ENCODE data around the gene PTPRN2.

PTPRN2 gene

DNA sequence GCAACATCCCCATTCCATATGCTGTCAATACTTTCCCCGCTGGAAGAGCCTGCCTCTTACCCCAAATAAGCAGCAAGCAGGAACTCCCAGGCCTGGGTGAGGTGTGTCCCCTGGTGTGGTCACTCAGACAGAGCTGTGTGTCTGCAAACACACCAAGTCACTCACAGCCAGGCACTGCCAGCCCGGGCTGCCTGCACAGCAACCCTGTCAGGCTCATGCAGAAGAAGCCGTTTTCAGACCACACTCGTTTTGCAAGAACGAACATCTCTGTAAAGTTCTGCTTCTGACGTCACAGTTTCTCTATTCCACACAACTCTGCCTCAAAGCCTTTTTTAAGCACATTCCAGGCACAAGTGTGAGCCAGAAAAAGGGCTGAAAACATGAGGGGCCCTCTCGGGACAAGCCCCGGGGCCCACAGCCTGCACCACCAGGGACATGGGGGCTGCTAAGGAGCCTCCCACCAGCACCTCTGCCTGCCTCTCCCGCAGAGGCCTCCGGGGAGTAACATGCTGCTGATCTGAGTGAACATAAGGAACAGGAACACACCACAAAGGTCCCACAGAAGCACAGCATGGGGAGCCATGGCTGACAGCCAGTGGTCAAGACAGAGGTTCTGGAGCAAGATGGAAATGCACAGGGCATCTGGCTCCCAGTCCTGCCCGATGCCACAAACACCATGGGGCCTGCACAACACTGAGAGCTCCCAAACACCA, 11.4 kb downstream of the PTPRN2 start:
- ChIA-PET CTCF (no interaction called here), POLR2A (no interaction called here)
- TF ChIP-seq ARNT (IDR thresholded peaks at IDR 0.05) (no peak), FOXK2 (IDR thresholded peaks at IDR 0.05) (no peak), SP1 (IDR thresholded peaks at IDR 0.05) (no peak)
- DNase-seq (ENCODE audit: extremely low spot score) = no peak

DNA sequence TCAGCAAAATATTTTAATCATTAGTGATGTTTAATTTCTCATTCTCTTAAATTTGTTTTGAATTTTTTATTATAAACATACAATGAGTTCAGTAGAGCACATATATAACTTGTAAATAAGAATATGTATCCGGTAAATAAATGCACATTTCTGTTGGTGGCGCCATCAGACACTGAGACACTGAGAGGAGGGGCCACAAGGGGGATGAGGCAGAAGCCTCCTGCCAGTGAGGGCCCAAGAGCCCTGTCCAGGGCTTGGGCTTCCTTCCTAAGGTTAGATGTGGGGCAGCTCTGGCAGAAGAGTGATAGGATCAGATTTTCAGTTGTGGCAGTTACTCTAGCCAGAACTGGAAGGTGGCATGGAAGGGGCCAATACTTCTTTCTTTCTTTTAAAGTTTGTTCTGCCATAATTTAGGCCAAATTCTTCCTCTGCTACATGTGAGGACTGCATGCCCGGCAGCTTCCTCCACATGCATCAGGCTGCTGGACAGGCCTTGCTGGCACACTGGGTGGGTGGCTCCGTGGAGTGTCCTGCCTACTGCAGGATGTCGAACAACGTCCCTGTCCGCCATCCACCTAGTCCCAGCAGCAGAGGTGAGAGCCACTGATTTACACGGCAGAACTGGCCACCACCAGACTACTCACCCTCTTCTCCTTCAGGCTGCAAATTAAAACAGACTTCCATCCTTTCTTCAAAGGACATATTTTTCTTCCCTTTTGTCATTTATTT, 13.2 kb downstream of the PTPRN2 start:
- no peak for DNase-seq (ENCODE audit: extremely low spot score)
- POLR2A ChIA-PET = no interaction called here
- TF ChIP-seq ELF4 (IDR thresholded peaks at IDR 0.05) = no peak
- no peak for TF ChIP-seq SUZ12 (IDR thresholded peaks at IDR 0.05)
- TF ChIP-seq TARDBP (IDR thresholded peaks at IDR 0.05) = no peak
- no peak for TF ChIP-seq HDGF (IDR thresholded peaks at IDR 0.05; ENCODE audit: borderline replicate concordance)
- no peak for TF ChIP-seq L3MBTL2 (conservative IDR thresholded peaks at IDR 0.05)
- TF ChIP-seq NFRKB (IDR thresholded peaks at IDR 0.05) = no peak
- TF ChIP-seq SP1 (IDR thresholded peaks at IDR 0.05) = no peak
- no peak for TF ChIP-seq FOXA1 (IDR thresholded peaks at IDR 0.05)
- no peak for TF ChIP-seq FOXK2 (IDR thresholded peaks at IDR 0.05)
- TF ChIP-seq CTBP1 (IDR thresholded peaks at IDR 0.05; ENCODE audit: borderline replicate concordance) = no peak
- TF ChIP-seq LEF1 (IDR thresholded peaks at IDR 0.05; ENCODE audit: borderline replicate concordance) = no peak
- TF ChIP-seq, protein P1, sequence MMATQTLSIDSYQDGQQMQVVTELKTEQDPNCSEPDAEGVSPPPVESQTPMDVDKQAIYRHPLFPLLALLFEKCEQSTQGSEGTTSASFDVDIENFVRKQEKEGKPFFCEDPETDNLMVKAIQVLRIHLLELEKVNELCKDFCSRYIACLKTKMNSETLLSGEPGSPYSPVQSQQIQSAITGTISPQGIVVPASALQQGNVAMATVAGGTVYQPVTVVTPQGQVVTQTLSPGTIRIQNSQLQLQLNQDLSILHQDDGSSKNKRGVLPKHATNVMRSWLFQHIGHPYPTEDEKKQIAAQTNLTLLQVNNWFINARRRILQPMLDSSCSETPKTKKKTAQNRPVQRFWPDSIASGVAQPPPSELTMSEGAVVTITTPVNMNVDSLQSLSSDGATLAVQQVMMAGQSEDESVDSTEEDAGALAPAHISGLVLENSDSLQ (IDR thresholded peaks at IDR 0.05) = no peak
- no peak for TF ChIP-seq FOXM1 (IDR thresholded peaks at IDR 0.05; ENCODE audit: borderline replicate concordance)
- no peak for TF ChIP-seq ARNT (IDR thresholded peaks at IDR 0.05)
- TF ChIP-seq BHLHE40 (IDR thresholded peaks at IDR 0.05; ENCODE audit: borderline replicate concordance) = no peak
- CTCF ChIA-PET = no interaction called here

DNA sequence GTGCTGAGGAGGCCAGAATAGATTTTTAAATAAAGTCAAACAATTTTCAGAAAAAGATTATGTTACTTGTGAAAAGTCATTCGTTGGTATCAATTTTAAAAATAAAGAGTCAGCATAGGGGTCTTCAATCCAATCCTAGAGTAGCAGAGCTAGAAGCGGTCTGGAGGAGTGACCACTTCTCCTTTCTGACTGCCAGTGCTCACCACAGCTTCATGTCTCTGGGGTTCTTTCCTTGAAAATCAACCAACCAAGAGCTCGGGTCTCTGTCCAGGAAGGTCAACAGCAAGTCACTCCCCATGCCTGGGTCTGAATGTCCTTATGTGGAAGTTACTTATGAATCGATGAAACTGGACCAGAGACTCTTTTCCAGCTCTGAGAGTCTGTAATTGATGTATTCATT, 14.3 kb downstream of the PTPRN2 start:
- POLR2A ChIA-PET = no interaction called here
- TF ChIP-seq FOXK2 (IDR thresholded peaks at IDR 0.05) (no peak), FOXM1 (IDR thresholded peaks at IDR 0.05; ENCODE audit: borderline replicate concordance) (no peak), SP1 (IDR thresholded peaks at IDR 0.05) (no peak), TARDBP (IDR thresholded peaks at IDR 0.05) (no peak), L3MBTL2 (conservative IDR thresholded peaks at IDR 0.05) (no peak), ELF4 (IDR thresholded peaks at IDR 0.05) (no peak), ARNT (IDR thresholded peaks at IDR 0.05) (no peak), ZNF384 (IDR thresholded peaks at IDR 0.05) (no peak), LEF1 (IDR thresholded peaks at IDR 0.05; ENCODE audit: borderline replicate concordance) (no peak), FOXA1 (IDR thresholded peaks at IDR 0.05) (no peak), BHLHE40 (IDR thresholded peaks at IDR 0.05; ENCODE audit: borderline replicate concordance) (no peak)
- TF ChIP-seq, protein P1 (IDR thresholded peaks at IDR 0.05) = no peak
- CTCF ChIA-PET = no interaction called here
- no peak for DNase-seq (ENCODE audit: extremely low spot score)

DNA sequence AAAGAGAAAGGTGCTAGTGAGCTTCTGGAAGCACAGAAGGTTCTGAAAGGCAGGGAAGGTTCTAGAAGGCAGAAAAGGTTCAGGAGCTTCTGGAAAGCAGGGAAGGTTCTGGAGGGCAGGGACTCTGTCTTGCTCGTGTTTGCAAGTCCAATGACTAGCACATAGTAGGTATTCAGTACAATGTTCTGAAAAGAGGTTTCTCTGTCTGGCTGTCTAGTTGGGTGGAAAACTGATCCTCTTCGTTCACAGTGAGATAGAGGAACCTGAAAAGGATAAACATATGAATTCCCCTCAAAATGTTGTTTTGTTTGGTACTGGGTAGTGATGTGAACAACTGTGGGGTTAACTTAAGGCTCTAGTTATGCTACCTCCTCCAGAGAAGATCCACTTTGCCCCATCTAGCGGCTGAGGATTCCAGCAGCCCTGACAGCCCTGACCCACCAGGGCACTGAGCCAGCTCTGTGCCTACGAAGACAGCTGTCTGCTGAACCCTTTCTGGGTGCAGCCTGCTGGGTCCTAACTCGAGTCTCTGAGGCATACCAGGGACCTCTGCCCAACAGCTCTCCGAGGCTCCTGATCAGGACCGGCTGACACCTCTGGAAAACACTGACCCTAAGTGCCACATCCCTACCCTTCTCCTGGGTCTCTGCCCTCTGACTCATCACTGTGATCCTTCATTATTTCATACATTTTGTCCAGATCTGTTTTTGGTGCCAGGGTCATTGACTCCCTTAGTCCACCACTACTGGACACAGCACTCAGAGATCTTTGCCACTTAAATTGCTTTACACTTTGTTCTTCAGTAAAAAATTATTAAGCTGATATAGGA, 15.4 kb downstream of the PTPRN2 start:
- ChIA-PET CTCF (interaction anchor here (1.4 kb wide), 1 partner anchor 10 kb away, joined by 3 read pairs; no protein-coding TSS in a partner anchor), POLR2A (no interaction called here)
- no peak for TF ChIP-seq FOXK2 (IDR thresholded peaks at IDR 0.05)
- no peak for TF ChIP-seq HDGF (IDR thresholded peaks at IDR 0.05; ENCODE audit: borderline replicate concordance)
- TF ChIP-seq CTBP1 (IDR thresholded peaks at IDR 0.05; ENCODE audit: borderline replicate concordance) = no peak
- no peak for TF ChIP-seq SUZ12 (IDR thresholded peaks at IDR 0.05)
- TF ChIP-seq ARNT (IDR thresholded peaks at IDR 0.05) = no peak
- no peak for TF ChIP-seq FOXM1 (IDR thresholded peaks at IDR 0.05; ENCODE audit: borderline replicate concordance)
- DNase-seq (ENCODE audit: extremely low spot score) = peak; percentile 44

DNA sequence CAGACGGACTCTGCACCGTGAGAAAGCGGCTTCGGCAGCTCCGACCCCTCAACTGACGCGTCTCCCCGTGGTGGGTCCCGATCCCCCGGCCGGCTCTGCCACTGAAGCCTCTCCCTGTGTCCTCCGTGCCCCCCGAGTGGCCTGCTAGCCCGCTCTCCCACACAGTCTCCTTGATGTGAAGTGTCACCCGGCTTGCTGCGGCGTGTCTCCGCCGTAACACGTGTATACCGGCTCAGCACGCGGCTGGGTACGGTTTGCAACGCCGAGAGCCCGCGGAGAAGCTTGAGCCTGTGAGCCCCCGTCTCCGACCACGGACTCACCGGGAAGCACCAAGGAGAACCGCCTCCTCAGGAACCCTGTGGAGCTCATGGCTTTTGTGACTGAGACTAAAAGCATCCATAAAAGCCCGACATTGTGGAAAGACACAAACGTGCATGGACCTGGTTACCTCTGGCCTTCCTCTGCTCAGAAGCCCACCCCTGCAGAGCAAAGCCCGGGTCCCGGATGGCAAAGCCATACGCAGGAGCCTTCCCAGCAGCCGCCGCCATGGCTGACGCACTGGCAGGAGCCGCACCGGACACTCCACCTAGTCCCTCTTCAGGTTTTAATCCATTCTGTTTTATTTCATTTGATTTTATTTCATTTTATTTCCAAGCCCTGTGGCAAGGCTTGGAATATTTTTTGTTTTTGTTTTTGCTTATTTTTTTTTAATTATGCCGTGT, 17.0 kb downstream of the PTPRN2 start:
- TF ChIP-seq ZNF384 (IDR thresholded peaks at IDR 0.05) (no peak), ELF4 (IDR thresholded peaks at IDR 0.05) (no peak), SUZ12 (IDR thresholded peaks at IDR 0.05) (no peak), FOXM1 (IDR thresholded peaks at IDR 0.05; ENCODE audit: borderline replicate concordance) (no peak), L3MBTL2 (conservative IDR thresholded peaks at IDR 0.05) (no peak), BHLHE40 (IDR thresholded peaks at IDR 0.05; ENCODE audit: borderline replicate concordance) (no peak), FOXA1 (IDR thresholded peaks at IDR 0.05) (no peak), ARNT (IDR thresholded peaks at IDR 0.05) (no peak), CTBP1 (IDR thresholded peaks at IDR 0.05; ENCODE audit: borderline replicate concordance) (no peak), LEF1 (IDR thresholded peaks at IDR 0.05; ENCODE audit: borderline replicate concordance) (no peak), NFRKB (IDR thresholded peaks at IDR 0.05) (no peak), TARDBP (IDR thresholded peaks at IDR 0.05) (no peak), FOXK2 (IDR thresholded peaks at IDR 0.05) (no peak)
- TF ChIP-seq, protein P1 (IDR thresholded peaks at IDR 0.05) = no peak
- ChIA-PET CTCF (interaction anchor here (1.4 kb wide), 1 partner anchor 11 kb away, joined by 3 read pairs; no protein-coding TSS in a partner anchor), POLR2A (no interaction called here)
- DNase-seq (ENCODE audit: extremely low spot score) = no peak
